ENCODE data around the gene CNGA4.

Gene CNGA4

GRCh38 chr11:6225024-6225423 is 13.9 kb upstream of the CNGA4 start:
- H3K4me3 ChIP-seq (ENCODE audit: low read depth in 1 of 2, low read length in 1 of 2) = no peak overlapping the region
- no peaks in the 10 kb centered on the region for H3K27me3 ChIP-seq
- H3K27ac ChIP-seq = peak overlapping the region; percentile 68
- peaks cover 54 to 55% of the 10 kb centered on the region in 2 experiments for H3K4me1 ChIP-seq (ENCODE audit: control insufficient read depth in 1 of 2, insufficient read depth in 1 of 2, low read depth in 1 of 2, low read length in 1 of 2)
- no peak for TF ChIP-seq CTCF (IDR thresholded peaks at IDR 0.05)
- peaks cover 35% of the 10 kb centered on the region for H3K36me3 ChIP-seq
- H3K9me3 ChIP-seq = no peaks in the 10 kb centered on the region

- H3K27me3 ChIP-seq = no peaks in the 10 kb centered on the region
- H3K9me3 ChIP-seq = no peaks in the 10 kb centered on the region
- H3K4me1 ChIP-seq (ENCODE audit: control insufficient read depth in 1 of 2, insufficient read depth in 1 of 2, low read depth in 1 of 2, low read length in 1 of 2) = peaks cover 63 to 64% of the 10 kb centered on the region in 2 experiments
- peaks cover 29% of the 10 kb centered on the region for H3K36me3 ChIP-seq
- no peak for TF ChIP-seq CTCF (IDR thresholded peaks at IDR 0.05)
- H3K4me3 ChIP-seq (ENCODE audit: low read depth in 1 of 2, low read length in 1 of 2) = peak overlapping the region in 1 of 2 experiments; percentile 0
- peak overlapping the region; percentile 68 for H3K27ac ChIP-seq
Observed at GRCh38 chr11:6225896-6226295, 13.0 kb upstream of the CNGA4 start.

- H3K36me3 ChIP-seq = peaks cover 9% of the 10 kb centered on the region
- H3K27ac ChIP-seq = peak overlapping the region; percentile 78
- H3K27me3 ChIP-seq = no peaks in the 10 kb centered on the region
- no peak overlapping the region for H3K4me3 ChIP-seq (ENCODE audit: low read depth in 1 of 2, low read length in 1 of 2)
- H3K4me1 ChIP-seq (ENCODE audit: control insufficient read depth in 1 of 2, insufficient read depth in 1 of 2, low read depth in 1 of 2, low read length in 1 of 2) = peaks cover 86 to 88% of the 10 kb centered on the region in 2 experiments
- no peaks in the 10 kb centered on the region for H3K9me3 ChIP-seq
- TF ChIP-seq CTCF (IDR thresholded peaks at IDR 0.05) = no peak
Observed at GRCh38 chr11:6228520-6228919, 10.4 kb upstream of the CNGA4 start.

GRCh38 chr11:6229911-6230310 is 9.0 kb upstream of the CNGA4 start:
- no peaks in the 10 kb centered on the region for H3K9me3 ChIP-seq
- H3K27me3 ChIP-seq = no peaks in the 10 kb centered on the region
- H3K4me1 ChIP-seq (ENCODE audit: control insufficient read depth in 1 of 2, insufficient read depth in 1 of 2, low read depth in 1 of 2, low read length in 1 of 2) = peaks cover 86 to 90% of the 10 kb centered on the region in 2 experiments
- H3K36me3 ChIP-seq = no peaks in the 10 kb centered on the region
- peak overlapping the region; percentile 78 for H3K27ac ChIP-seq
- no peak for TF ChIP-seq CTCF (IDR thresholded peaks at IDR 0.05)
- H3K4me3 ChIP-seq (ENCODE audit: low read depth in 1 of 2, low read length in 1 of 2) = peak overlapping the region; percentile 27 to 41

GRCh38 chr11:6232899-6233298 is 6.0 kb upstream of the CNGA4 start:
- no peaks in the 10 kb centered on the region for H3K27me3 ChIP-seq
- no peaks in the 10 kb centered on the region for H3K9me3 ChIP-seq
- peak overlapping the region; percentile 45 to 97 for H3K4me3 ChIP-seq (ENCODE audit: low read depth in 1 of 2, low read length in 1 of 2)
- TF ChIP-seq CTCF (IDR thresholded peaks at IDR 0.05) = no peak
- peaks cover 69 to 71% of the 10 kb centered on the region in 2 experiments for H3K4me1 ChIP-seq (ENCODE audit: control insufficient read depth in 1 of 2, insufficient read depth in 1 of 2, low read depth in 1 of 2, low read length in 1 of 2)
- H3K36me3 ChIP-seq = no peaks in the 10 kb centered on the region
- peak overlapping the region; percentile 90 for H3K27ac ChIP-seq

- Histone ChIP-seq H3K27ac (peak overlapping the region; percentile 90), H3K27me3 (no peaks in the 10 kb centered on the region), H3K9me3 (no peaks in the 10 kb centered on the region), H3K36me3 (no peaks in the 10 kb centered on the region), H3K4me3 (ENCODE audit: low read depth in 1 of 2, low read length in 1 of 2) (peak overlapping the region; percentile 75 to 97), H3K4me1 (ENCODE audit: control insufficient read depth in 1 of 2, insufficient read depth in 1 of 2, low read depth in 1 of 2, low read length in 1 of 2) (peaks cover 64% of the 10 kb centered on the region in 2 experiments)
- TF ChIP-seq CTCF (IDR thresholded peaks at IDR 0.05) = no peak
Observed at GRCh38 chr11:6233984-6234386, 4.9 kb upstream of the CNGA4 start.

Data from neutrophil (primary cell).